Brain microvascular endothelial cell (primary cell): ENCODE data around the gene MRPL14.

Experiments used
- DNase-seq: peaks from one replicate; pipeline ENCODE4 v3.0.0-alpha.2; 2020
- H3K27ac ChIP-seq: fragments of 250-450 bp; sonication (Bioruptor Pico); 2 replicates; pipeline ENCODE4 v1.5.1; 2020; ENCODE audit warnings: mild to moderate bottlenecking, moderate library complexity
- H3K27me3 ChIP-seq: fragments of 250-450 bp; sonication (Bioruptor Pico); replicated peaks from 2 replicates; pipeline ENCODE4 v1.5.1; 2020; ENCODE audit warnings: mild to moderate bottlenecking
- H3K36me3 ChIP-seq: fragments of 250-450 bp; sonication (Bioruptor Pico); replicated peaks from 2 replicates; pipeline ENCODE4 v1.5.1; 2020; ENCODE audit warnings: mild to moderate bottlenecking
- H3K4me3 ChIP-seq: 2 replicates; pipeline ENCODE4 v1.5.1; 2011; ENCODE audit warnings: low read depth, mild to moderate bottlenecking, control low read depth, low read length, moderate library complexity
- CTCF ChIP-seq: IDR thresholded peaks from 2 replicates; pipeline ENCODE4 v1.5.1; 2011; ENCODE audit warnings: low read depth, mild to moderate bottlenecking, moderate library complexity, low read length, control low read depth, inconsistent platforms; ENCODE audit errors: missing control alignments
- in situ Hi-C: cut with HindIII; loops from 2 replicates; pipeline ENCODE4 v1.10.0; 2017; ENCODE audit warnings: low sequenced_read_pairs, low pct_ligation_motif_present

Gene MRPL14

GRCh38 chr6:44063561-44064059 lies 63.6 kb downstream of the MRPL14 start:
- H3K36me3 ChIP-seq: no peaks in the 10 kb centered on the region
- peak overlapping the region; percentile 86 for H3K27ac ChIP-seq

More at GRCh38 chr6:44063561-44064059, 63.6 kb downstream of the MRPL14 start:
- H3K4me3 ChIP-seq: no peak overlapping the region
- no peak for DNase-seq
- H3K27me3 ChIP-seq: no peaks in the 10 kb centered on the region
- in situ Hi-C loops: no loop called here
- TF ChIP-seq CTCF: no peak
